SK-N-MC (cell line): ENCODE results near the gene ASB2.

ENCODE experiments used
- EZH2 ChIP-seq: fragments of 200-600 bp; sonication (generic); IDR thresholded peaks from one replicate; pipeline ENCODE4 v1.6.1; 2017; ENCODE audit warnings: antibody characterized with exemption
- FOXP2 ChIP-seq: optimal IDR thresholded peaks from 2 replicates; pipeline ENCODE3; 2011; ENCODE audit warnings: mild to moderate bottlenecking, moderate library complexity; ENCODE audit not compliant: insufficient read depth; ENCODE audit errors: extremely low read length, control extremely low read depth
- POLR2AphosphoS5 ChIP-seq: IDR thresholded peaks from 2 replicates; pipeline ENCODE4 v1.6.1; 2012; ENCODE audit warnings: mild to moderate bottlenecking, low read depth, low read length, borderline replicate concordance

DNA sequence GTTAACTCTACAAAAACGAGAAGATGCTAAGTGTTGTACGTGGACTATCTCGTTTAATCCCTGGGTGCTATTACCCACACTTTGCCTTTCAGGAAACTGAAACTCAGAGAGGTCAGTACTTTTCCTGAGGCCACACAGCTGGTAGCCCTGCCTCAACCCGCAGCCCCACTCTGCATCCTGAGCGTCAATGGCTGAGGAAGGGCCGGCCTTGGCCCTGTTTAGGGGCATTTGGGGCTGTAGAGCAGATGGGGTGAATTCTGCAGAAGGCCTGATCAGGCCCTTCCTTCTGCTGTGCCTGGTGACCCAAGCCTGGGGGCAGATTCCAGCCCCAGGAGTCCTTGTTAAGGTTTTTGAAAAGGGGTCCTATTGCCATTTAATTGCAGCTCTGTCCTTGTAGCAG, 17.0 kb upstream of the ASB2 start:
- TF ChIP-seq POLR2AphosphoS5 (no peak), EZH2 (no peak), FOXP2 (no peak)
